ENCODE data around the gene CNOT3. TPM values are rescaled to one million over a fixed set of nuclear protein-coding genes. Genes with fewer than 3 reads are reported as not detected.
A peak's percentile ranks its signal among the peaks of the same experiment; 100 is the strongest.

Gene CNOT3
- total and polyA plus RNA-seq, 2 of the 13 experiments (the other 11 are each of a cell fraction or from before 2014, with no cell fraction given), result 4.3 to 5.8 TPM

- no peak; the same call in 1 of the 2 replicates for TF ChIP-seq ZGPAT (CRISPR knock-in tag; IDR thresholded peaks at IDR 0.05)
- TF ChIP-seq ZBTB2 (CRISPR knock-in tag; IDR thresholded peaks at IDR 0.05; ENCODE audit: low read depth), result 0 out of 2 replicates have a peak, but pooled peaks have one; percentile 16
- no peak for TF ChIP-seq ZNF746 (CRISPR knock-in tag; IDR thresholded peaks at IDR 0.05)
- no peak for TF ChIP-seq CC2D1A (CRISPR knock-in tag; IDR thresholded peaks at IDR 0.05)
- no peak for TF ChIP-seq NFYB (CRISPR knock-in tag; IDR thresholded peaks at IDR 0.05)
- TF ChIP-seq ZNF761 (CRISPR knock-in tag; conservative IDR thresholded peaks at IDR 0.05), result peak; percentile 84
- no peak for TF ChIP-seq HIC2 (CRISPR knock-in tag; IDR thresholded peaks at IDR 0.05; ENCODE audit: low read depth)
- TF ChIP-seq ZBTB46 (CRISPR knock-in tag; IDR thresholded peaks at IDR 0.05; ENCODE audit: borderline replicate concordance), result no peak
- TF ChIP-seq THAP8 (CRISPR knock-in tag; IDR thresholded peaks at IDR 0.05; ENCODE audit: borderline replicate concordance), result no peak
- TF ChIP-seq GMEB2 (CRISPR knock-in tag; IDR thresholded peaks at IDR 0.05; ENCODE audit: low read depth), result no peak
- TF ChIP-seq CBX1 (IDR thresholded peaks at IDR 0.05; ENCODE audit: low read depth), result no peak
- TF ChIP-seq CENPT (CRISPR knock-in tag; IDR thresholded peaks at IDR 0.05; ENCODE audit: low read depth), result no peak
- TF ChIP-seq HOXA9 (CRISPR knock-in tag; IDR thresholded peaks at IDR 0.05; ENCODE audit: borderline replicate concordance), result no peak
- peak; percentile 92 for TF ChIP-seq RBFOX2 (IDR thresholded peaks at IDR 0.05; ENCODE audit: low read depth, low read length)
- TF ChIP-seq KLF15 (CRISPR knock-in tag; IDR thresholded peaks at IDR 0.05; ENCODE audit: borderline replicate concordance), result no peak
- no peak for TF ChIP-seq ZNF460 (CRISPR knock-in tag; IDR thresholded peaks at IDR 0.05; ENCODE audit: borderline replicate concordance)
- TF ChIP-seq NFKBIZ (CRISPR knock-in tag; IDR thresholded peaks at IDR 0.05), result no peak
- TF ChIP-seq SIX1 (CRISPR knock-in tag; IDR thresholded peaks at IDR 0.05; ENCODE audit: borderline replicate concordance), result no peak
- no peak for TF ChIP-seq MATR3 (CRISPR knock-in tag; IDR thresholded peaks at IDR 0.05)
- no peak for TF ChIP-seq KDM1A (CRISPR knock-in tag; IDR thresholded peaks at IDR 0.05)
- TF ChIP-seq BCL6 (CRISPR knock-in tag; IDR thresholded peaks at IDR 0.05), result no peak
- no peak for TF ChIP-seq HNRNPL (IDR thresholded peaks at IDR 0.05; ENCODE audit: low read depth, low read length)
Observed at GRCh38 chr19:54189145-54189734, 51.7 kb downstream of the CNOT3 start, which contains the start of gene MBOAT7 (continued).

Measured in HepG2 (cell line).